ENCODE data around the gene RGS14.
A peak's percentile ranks its signal among the peaks of the same experiment; 100 is the strongest.
"Not testable (repeated sequence)": the region's sequence is repeated elsewhere in the genome, so short reads cannot be mapped to it uniquely, and the experiment has no call there.

The RGS14 gene

GRCh38 chr5:177364159-177364962 lies 6.6 kb downstream of the RGS14 start:
- no peak for DNase-seq (ENCODE audit: low spot score)

GRCh38 chr5:177365845-177366527 lies 8.3 kb downstream of the RGS14 start:
- no peak for DNase-seq (ENCODE audit: low spot score)

GRCh38 chr5:177366528-177367322 lies 9.0 kb downstream of the RGS14 start:
- no peak for DNase-seq (ENCODE audit: low spot score)

DNA sequence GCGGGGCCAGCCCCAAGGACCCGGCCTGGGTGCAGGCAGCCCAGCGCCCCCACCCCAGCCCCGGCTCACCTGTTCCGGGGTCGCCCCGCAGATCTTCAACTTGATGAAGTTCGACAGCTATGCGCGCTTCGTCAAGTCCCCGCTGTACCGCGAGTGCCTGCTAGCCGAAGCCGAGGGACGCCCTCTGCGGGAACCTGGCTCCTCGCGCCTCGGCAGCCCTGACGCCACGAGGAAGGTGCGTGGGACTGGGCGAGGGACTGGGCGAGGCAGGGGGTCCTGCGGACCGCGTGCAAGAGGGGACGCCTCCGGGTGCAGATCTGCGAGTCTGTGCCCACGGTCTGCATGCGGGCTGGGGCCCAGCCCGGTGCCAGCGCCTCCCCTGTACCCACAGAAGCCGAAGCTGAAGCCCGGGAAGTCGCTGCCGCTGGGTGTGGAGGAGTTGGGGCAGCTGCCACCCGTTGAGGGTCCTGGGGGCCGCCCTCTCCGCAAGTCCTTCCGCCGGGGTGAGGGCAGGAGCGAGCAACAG lies 9.7 kb downstream of the RGS14 start:
- no peak for DNase-seq (ENCODE audit: low spot score)

GRCh38 chr5:177367981-177368868 lies 10.5 kb downstream of the RGS14 start:
- no peak for DNase-seq (ENCODE audit: low spot score)

- peak; percentile 62 for DNase-seq (ENCODE audit: low spot score)
Observed at GRCh38 chr5:177368869-177369644, 11.3 kb downstream of the RGS14 start.

DNA sequence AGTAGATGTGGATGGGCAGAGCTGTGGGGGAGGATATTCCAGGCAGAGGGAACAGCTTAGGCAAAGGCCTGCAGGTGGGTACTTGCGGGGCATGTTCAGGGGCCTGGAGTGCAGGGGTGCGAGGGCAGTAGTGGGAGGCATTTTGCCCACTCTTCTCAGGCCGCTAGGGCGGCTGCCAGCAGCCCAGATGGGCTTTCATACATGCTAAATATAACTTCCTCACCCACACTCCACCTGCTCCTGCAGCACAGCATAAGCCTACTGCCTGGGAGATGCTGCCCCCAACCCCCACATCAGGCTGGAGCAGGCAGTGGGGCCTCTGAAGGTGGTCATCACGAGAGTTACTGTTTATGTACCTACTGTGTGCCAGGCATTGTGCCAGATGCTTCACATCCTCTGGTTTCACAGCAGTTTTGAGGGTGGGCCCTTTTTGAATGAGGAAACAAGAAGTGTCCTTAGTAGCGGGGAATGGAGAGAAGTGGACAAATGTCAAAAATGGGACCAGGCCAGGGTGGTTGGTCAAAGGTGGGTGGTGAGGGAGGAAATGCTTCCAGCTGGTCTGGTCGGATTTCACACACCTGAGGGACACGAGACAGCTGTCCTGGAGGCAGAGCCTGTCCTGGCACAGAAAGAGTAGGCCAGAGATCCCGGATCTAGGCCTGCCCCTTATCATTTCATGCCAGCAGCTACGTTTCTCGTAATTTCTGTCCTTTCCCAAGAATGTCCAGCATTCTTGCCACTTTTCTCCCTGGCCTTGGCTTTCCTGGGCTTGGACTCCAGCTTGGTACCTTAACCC lies 12.1 kb downstream of the RGS14 start:
- no peak for DNase-seq (ENCODE audit: low spot score)

GRCh38 chr5:177370488-177371119 lies 12.9 kb downstream of the RGS14 start:
- DNase-seq (ENCODE audit: low spot score), result peak; percentile 86

DNA sequence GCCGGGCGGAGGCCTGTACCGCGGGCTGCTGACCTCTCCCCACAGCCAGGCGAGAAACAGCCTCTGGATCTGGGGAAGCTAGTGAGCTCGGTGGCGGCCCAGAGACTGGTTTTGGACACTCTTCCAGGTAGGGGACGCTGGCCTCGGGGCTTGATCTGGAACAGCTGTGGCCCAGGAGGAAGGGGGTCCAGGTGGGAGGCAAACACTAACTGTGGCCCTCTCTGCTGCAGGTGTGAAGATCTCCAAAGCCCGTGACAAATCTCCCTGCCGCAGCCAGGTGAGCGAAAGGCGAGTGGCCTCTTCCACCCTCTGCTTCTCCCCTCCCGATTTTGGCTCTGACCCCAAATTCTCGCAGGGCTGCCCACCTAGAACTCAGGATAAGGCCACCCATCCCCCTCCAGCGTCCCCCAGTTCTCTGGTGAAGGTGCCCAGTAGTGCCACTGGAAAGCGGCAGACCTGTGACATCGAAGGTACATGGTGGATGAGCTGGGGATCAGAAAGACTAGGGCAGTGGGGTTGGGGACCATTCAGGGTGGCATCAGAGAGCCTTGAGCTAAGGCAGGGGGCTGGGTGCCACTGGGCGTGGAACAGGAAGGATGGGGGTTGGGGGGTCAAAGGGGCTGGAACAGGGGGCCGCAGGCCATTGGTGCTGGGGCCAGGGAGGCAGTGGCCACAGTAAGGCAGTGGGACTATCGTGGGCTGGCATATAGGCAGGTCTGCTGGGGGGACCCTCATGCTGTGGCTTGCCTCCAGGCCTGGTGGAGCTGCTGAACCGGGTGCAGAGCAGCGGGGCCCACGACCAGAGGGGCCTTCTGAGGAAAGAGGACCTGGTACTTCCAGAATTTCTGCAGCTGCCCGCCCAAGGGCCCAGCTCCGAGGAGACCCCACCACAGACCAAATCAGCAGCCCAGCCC lies 13.7 kb downstream of the RGS14 start:
- DNase-seq (ENCODE audit: low spot score), result no peak

- DNase-seq (ENCODE audit: low spot score), result no peak
Observed at GRCh38 chr5:177372034-177372896, 14.5 kb downstream of the RGS14 start.

- DNase-seq (ENCODE audit: low spot score), result no peak
Observed at GRCh38 chr5:177372910-177373309, 15.2 kb downstream of the RGS14 start.

DNA sequence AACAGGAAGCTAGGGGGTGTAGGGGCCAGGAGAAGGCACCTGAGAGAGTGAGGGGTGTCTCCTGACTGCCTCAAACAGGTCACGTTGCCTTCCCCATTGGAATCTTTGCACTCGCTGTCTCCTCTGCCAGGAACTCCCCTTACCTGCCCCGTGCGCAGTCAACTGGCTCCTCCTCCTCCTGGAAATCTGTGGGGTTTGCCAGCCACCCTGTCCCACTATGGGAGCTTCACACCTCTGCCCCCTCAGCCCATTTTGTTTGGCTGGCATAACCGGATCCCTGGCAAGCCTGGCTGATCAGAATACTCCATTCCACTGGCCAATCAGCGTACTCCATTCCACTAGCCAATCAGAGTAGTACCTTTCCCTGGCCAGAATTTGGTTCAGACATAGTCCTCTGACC lies 16.1 kb downstream of the RGS14 start:
- DNase-seq (ENCODE audit: low spot score), result no peak

DNA sequence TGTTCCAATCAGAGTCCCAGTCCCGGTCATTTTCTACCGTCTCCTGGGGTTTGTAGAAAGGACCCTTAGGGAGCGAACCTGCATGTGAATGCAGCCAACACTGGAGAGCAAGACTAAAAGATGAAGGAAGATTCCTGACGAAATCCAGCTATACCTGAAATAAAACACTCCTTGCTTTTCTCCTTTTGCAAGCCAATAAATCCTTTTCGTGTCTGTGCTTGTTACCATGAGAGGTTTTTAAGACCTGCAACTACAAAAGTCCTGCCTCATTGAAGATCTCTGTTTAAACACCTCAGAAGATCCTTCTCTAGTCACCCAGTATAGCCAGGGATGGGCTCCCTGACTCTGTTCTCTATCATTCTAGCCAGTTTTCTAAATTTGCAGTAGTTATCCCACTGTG lies 16.5 kb downstream of the RGS14 start:
- DNase-seq (ENCODE audit: low spot score), result no peak

DNA sequence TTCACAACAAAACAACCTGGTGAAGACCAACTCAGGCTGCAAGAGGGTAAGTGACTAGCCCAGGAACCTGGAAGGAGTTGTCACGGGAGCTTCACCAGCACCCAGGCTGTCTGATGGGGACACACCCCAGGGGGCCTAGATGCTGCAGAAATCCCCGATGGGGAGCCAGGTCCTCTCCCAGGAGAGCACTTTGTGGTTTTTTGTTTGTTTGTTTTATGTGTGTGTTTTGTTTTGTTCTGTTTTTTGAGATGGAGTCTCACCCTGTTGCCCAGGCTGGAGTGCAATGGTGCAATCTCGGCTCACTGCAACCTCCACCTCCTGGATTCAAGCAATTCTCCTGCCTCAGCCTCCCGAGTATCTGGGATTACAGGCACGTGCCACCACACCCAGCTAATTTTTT lies 17.8 kb downstream of the RGS14 start:
- not testable (repeated sequence) for DNase-seq (ENCODE audit: low spot score)

- no peak for DNase-seq (ENCODE audit: low spot score)
Observed at GRCh38 chr5:177376107-177376506, 18.4 kb downstream of the RGS14 start.

DNA sequence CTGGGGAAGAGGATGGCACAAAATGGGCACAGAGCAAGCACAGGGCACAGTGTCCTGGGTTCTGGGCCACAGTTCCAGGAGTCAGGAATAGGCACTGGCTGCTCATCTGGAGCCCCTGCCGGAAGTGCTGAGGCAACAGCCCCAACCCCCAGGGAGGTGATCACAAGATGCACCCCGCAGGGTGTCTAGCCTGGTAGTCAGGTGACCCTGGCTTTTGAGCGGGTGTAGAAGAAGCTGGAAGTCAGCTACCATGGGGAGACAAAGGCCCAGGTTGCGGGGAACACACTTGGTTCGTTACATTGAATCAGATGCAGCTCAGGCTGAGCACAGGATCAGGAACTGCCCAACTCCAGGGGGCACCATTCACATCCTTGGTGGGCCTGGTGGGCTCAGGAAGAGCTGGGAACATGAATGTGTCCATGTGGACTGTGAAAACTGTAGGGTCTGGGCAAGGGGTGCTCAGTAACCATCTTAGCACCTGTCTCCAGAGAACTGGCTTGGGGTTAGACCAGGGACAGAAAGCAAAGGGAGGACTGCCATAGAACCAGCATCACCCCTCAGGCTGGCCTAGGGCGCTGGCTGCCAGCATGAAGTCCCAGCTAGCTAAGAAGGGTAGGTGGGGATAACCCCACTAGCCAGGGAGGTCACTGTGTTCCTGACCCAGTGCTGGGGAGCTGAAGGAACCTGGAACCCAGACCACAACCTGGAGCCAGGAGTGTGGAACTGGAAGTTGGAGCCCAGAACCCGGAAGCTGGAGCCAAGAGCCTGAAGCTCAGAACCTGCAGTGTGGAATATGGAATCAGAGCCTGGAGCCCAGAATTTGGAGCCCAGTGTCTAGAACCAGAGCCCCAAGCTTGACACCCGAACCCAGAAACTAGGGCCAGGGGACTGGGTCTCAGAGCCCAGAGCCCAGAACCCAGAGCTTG lies 20.4 kb downstream of the RGS14 start:
- no peak for DNase-seq (ENCODE audit: low spot score)

Measured in hematopoietic multipotent progenitor cell treated with erythropoietin and hydrocortisone succinate and interleukin-3 and kit ligand, for 17 days (in vitro differentiated cells).